ENCODE results near the gene KLHDC1. TPM values are rescaled to one million over a fixed set of nuclear protein-coding genes. Genes with fewer than 3 reads are reported as not detected.

Gene KLHDC1
- total and polyA plus RNA-seq, 9 of the 15 experiments (the other 6 are each of a cell fraction or from before 2014, with no cell fraction given), result 0.08 to 0.41 (median 0.18) TPM

GRCh38 chr14:49687942-49688700 lies 4.8 kb upstream of the KLHDC1 start, which contains the start of gene POLE2 (continued):
- TF ChIP-seq E4F1 (CRISPR knock-in tag; IDR thresholded peaks at IDR 0.05; ENCODE audit: borderline replicate concordance), result no peak
- no peak for TF ChIP-seq FOXM1 (IDR thresholded peaks at IDR 0.05; ENCODE audit: low read depth)
- peak; percentile 71; the same call in 1 of the 2 replicates for TF ChIP-seq FOXM1 (CRISPR knock-in tag; IDR thresholded peaks at IDR 0.05; ENCODE audit: low read depth)
- TF ChIP-seq ESRRA (IDR thresholded peaks at IDR 0.05; ENCODE audit: borderline replicate concordance, low read depth), result no peak
- TF ChIP-seq CEBPG (CRISPR knock-in tag; IDR thresholded peaks at IDR 0.05), result no peak
- no peak for TF ChIP-seq CEBPG (tag; conservative IDR thresholded peaks at IDR 0.05 in 1 of 2, IDR thresholded peaks at IDR 0.05 in 1 of 2)
- TF ChIP-seq PRPF4 (IDR thresholded peaks at IDR 0.05; ENCODE audit: insufficient read depth, low read depth, low read length, poor library complexity, severe bottlenecking), result no peak
- TF ChIP-seq, protein P1, sequence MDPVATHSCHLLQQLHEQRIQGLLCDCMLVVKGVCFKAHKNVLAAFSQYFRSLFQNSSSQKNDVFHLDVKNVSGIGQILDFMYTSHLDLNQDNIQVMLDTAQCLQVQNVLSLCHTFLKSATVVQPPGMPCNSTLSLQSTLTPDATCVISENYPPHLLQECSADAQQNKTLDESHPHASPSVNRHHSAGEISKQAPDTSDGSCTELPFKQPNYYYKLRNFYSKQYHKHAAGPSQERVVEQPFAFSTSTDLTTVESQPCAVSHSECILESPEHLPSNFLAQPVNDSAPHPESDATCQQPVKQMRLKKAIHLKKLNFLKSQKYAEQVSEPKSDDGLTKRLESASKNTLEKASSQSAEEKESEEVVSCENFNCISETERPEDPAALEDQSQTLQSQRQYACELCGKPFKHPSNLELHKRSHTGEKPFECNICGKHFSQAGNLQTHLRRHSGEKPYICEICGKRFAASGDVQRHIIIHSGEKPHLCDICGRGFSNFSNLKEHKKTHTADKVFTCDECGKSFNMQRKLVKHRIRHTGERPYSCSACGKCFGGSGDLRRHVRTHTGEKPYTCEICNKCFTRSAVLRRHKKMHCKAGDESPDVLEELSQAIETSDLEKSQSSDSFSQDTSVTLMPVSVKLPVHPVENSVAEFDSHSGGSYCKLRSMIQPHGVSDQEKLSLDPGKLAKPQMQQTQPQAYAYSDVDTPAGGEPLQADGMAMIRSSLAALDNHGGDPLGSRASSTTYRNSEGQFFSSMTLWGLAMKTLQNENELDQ (CRISPR knock-in tag; IDR thresholded peaks at IDR 0.05; ENCODE audit: borderline replicate concordance), result no peak
- no peak for TF ChIP-seq ZNF785 (CRISPR knock-in tag; IDR thresholded peaks at IDR 0.05)
- TF ChIP-seq, protein P2, sequence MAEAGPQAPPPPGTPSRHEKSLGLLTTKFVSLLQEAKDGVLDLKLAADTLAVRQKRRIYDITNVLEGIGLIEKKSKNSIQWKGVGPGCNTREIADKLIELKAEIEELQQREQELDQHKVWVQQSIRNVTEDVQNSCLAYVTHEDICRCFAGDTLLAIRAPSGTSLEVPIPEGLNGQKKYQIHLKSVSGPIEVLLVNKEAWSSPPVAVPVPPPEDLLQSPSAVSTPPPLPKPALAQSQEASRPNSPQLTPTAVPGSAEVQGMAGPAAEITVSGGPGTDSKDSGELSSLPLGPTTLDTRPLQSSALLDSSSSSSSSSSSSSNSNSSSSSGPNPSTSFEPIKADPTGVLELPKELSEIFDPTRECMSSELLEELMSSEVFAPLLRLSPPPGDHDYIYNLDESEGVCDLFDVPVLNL (CRISPR knock-in tag; IDR thresholded peaks at IDR 0.05; ENCODE audit: low read depth), result peak; percentile 84
- TF ChIP-seq ZSCAN29 (IDR thresholded peaks at IDR 0.05), result no peak
- peak; percentile 37; the same call in 1 of the 2 replicates for TF ChIP-seq CTBP1 (IDR thresholded peaks at IDR 0.05; ENCODE audit: borderline replicate concordance)
- peak; percentile 63; the same call in 1 of the 2 replicates for TF ChIP-seq NR2C2 (CRISPR knock-in tag; IDR thresholded peaks at IDR 0.05)
- 0 out of 2 replicates have a peak, but pooled peaks have one; percentile 25 for TF ChIP-seq NR2C2 (tag; IDR thresholded peaks at IDR 0.05)
- TF ChIP-seq HNRNPK (IDR thresholded peaks at IDR 0.05; ENCODE audit: low read depth, low read length, poor library complexity, severe bottlenecking), result no peak
- TF ChIP-seq RBM14 (IDR thresholded peaks at IDR 0.05; ENCODE audit: borderline replicate concordance, insufficient read depth, low read depth, low read length), result no peak
- no peak for TF ChIP-seq ZNF695 (CRISPR knock-in tag; IDR thresholded peaks at IDR 0.05)
- no peak for TF ChIP-seq DNMT1 (IDR thresholded peaks at IDR 0.05)
- TF ChIP-seq ESRRB (CRISPR knock-in tag; IDR thresholded peaks at IDR 0.05; ENCODE audit: borderline replicate concordance), result no peak
- TF ChIP-seq NUFIP1 (IDR thresholded peaks at IDR 0.05; ENCODE audit: partially characterized antibody), result no peak
- no peak for TF ChIP-seq BHLHE40 (IDR thresholded peaks at IDR 0.05; ENCODE audit: low read length)
- TF ChIP-seq ZNF830 (CRISPR knock-in tag; IDR thresholded peaks at IDR 0.05), result no peak
- no peak for TF ChIP-seq SMARCA4 (IDR thresholded peaks at IDR 0.05)

Data from K562 (cell line).